ENCODE results near the gene GNAQ.
A peak's percentile ranks its signal among the peaks of the same experiment; 100 is the strongest.
"Not testable (repeated sequence)": the region's sequence is repeated elsewhere in the genome, so short reads cannot be mapped to it uniquely, and the experiment has no call there.

Gene GNAQ

DNA sequence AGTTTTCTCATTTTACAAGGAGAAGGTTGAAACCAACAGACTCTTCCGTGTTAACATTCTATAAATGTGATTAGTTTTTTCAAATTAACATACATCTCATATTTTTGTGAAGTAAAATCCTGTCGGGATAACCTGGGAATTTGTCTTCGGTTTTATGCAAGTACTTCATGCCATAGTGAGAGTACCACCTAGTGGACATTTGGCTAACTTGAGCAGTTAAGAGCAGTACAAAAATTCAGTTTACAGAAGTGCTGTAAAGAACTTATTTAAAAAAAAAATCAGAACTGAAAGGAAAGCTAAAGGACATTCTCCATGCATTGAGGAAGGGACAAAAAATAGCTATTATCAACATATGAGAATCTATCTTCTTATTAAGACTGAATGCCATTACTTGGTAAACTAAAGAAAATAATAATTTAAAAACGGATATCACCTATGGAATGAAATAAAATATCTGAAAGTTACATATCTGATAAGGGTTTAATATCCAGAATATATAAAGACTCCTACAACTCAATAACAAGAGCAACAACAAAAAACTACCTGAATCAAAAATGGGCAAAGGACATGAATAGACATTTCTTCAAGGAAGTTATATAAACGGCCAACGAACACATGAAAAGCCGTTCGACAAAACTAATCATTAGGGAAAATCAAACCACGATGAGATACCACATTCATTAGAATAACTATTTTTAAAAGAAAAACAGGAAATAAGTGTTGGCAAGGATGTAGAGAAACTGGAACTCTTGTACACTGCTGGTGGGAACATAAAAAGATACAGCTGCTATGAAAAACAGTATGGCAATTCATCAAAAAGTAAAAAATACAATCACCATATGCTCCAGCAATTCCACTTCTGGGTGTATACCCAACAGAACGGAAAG lies 266.5 kb downstream of the GNAQ start:
- DNase-seq = no peak

DNA sequence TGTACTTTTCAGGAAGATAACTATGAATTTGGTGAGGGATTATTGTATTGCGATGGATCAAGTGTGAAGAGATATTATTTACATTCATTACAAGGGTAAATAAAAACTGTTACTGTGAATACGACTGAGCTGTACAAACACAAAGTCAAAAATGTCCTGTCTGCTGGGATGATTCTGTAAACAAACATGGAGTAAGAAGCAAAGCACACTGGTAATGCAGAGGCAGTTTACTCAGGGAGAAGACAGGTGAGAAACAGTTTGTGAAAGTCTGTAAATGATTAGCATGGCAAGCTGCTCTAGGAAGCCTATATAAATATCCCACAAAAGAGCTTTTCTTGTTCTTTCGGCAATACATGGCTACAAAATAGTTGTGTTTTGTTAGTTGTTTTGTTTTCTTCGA lies 268.0 kb downstream of the GNAQ start:
- DNase-seq = no peak

DNA sequence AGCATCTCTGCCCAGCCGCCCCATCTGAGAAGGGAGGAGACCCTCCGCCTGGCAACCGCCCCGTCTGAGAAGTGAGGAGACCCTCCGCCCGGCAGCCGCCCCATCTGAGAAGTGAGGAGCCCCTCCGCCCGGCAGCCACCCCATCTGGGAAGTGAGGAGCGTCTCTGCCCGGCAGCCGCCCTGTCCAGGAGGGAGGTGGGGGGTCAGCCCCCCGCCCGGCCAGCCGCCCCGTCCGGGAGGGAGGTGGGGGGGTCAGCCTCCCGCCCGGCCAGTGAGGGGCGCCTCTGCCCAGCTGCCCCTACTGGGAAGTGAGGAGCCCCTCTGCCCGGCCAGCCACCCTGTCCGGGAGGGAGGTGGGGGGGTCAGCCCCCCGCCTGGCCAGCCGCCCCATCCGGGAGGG lies 270.7 kb downstream of the GNAQ start:
- not testable (repeated sequence) for DNase-seq

DNA sequence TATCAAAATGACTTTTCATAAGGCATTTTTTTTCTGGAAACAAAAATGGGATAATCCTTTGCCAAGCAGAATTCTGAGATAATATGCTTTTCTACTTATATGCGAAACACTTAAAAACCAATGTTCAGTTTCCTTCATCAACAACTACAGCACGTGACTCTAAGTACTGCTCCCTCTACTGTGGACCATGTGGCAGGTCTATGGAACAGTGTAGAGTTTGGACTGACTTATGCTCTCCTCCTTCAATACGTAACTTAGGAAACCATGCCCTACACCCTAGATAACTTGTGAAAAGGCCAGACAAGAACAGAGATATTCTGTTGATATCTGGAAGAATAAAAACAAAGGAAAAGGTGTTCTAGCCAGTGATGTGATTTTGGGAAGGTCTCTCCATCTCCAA lies 272.2 kb downstream of the GNAQ start:
- DNase-seq = no peak

DNA sequence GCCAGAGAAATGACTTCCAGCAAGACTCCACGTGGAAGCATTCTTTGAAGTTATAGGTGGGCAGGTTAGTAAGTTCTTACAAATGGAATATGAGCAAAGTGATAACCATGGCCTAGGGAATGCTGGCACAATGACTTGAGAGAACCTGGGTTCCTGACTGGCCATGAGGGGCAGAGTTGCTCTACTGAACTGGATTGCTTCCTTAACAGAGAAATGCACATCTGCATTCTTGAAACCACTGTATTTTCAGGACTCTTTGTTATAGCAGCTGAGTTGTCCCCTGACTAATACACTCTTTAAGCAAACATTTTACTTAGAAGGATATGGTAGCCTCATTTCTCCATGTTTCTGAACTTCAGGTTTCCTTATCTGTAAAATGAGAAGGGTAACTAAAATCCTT lies 275.2 kb downstream of the GNAQ start:
- no peak for DNase-seq

DNA sequence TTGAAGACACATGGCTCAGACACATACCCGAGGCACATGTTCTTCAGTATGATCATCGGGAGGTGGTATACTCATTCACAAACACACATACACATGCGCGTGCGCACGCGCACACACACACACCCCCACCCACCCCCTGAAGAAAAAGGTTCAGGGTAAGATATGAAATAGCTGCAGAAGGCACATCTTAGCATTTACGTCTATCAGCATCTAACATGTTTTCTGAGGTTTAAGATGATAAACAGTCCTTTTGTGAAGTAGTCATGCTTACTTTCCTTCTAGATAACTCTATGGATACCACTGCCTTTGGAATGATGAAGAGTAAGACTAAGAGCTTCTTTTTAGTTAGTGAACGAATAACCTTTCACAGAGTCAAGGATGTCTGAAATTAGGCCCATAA lies 278.4 kb downstream of the GNAQ start:
- DNase-seq = no peak

DNA sequence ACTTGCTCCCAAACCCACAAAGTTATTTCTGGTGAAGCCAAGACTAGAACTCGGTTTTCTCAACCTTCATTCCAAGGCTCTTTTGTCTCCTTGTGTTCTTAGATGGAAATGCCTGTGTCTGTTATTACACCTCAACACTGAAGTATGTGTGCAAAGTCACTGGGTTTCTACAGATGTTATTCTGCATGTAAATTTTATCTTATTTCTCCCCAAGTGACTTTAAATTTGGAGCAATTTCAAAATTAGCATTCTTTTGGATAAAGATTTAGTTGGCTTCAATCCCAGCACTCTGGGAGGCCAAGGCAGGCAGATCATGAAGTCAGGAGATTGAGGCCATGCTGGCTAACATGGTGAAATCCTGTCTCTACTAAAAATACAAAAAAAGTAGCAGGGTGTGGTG lies 279.1 kb downstream of the GNAQ start:
- DNase-seq = no peak

DNA sequence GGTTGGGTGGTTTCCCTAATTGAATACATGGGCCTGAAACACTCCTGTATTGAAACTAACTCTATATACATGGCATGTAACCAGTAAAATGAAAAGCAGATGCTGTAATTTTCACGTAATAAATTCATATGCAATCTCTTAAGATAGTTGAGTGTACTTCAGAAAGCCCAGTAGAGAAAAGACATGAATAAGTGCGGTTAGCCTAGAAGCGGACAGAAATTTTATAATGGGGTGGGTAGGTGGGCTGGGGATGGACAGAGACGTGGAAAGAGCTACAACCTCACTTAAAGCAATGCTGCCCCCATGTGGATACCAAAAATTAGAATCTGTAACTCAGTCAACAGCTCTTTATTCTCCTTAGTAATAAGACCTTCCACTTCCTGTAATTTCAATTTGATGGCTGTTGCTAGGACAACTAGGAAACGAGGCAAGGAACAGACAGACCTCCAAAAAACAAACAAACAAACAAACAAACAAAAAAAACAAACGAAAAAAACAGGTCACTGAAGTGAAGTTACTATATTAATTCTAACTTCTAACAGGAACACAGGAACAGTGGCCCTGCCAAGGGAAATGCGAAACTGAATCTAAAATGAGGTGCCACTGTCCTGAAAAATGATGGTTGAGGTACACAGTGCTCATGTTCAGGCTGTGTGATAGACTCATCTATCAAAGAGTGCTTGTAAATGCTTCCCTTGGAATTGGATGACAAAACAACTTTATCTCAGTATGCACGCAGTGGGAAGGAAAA lies 280.1 kb downstream of the GNAQ start:
- DNase-seq = peak; percentile 49 to 62

DNA sequence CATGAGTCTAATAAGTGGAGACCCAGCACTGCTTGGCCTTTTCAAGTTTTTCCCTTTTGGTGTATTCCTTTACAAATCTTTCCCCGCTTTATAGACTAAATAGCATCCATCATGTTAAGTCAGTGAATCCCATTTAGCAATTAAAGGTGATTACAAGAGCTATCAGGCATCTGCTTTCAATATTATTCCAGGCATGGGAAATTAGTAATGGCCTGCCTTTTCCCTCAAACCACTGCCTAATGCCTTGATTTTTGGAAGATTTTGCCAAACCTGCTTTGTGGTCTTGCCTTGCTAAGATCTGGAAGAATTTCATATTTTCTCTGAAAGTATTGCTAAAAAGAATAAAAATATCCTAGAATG lies 280.6 kb downstream of the GNAQ start:
- DNase-seq = no peak

DNA sequence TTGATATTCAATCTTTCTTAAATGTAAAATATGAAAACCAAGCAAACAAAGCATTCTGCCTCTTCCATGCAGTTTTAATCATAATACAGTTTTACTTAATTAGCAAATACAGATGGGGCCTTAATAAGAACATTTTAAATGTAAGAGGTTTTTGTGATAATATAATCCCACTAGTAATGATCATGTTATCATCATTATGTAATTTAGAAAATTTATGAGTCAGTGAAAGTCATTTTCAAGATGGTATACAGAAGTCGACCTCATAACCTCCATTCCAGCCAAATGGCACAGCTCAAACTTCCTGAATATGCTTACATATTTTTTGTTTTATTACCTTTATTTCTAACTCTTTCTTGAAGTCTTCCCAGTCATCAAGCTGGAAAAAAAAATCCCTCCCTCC lies 281.3 kb downstream of the GNAQ start:
- no peak for DNase-seq

DNA sequence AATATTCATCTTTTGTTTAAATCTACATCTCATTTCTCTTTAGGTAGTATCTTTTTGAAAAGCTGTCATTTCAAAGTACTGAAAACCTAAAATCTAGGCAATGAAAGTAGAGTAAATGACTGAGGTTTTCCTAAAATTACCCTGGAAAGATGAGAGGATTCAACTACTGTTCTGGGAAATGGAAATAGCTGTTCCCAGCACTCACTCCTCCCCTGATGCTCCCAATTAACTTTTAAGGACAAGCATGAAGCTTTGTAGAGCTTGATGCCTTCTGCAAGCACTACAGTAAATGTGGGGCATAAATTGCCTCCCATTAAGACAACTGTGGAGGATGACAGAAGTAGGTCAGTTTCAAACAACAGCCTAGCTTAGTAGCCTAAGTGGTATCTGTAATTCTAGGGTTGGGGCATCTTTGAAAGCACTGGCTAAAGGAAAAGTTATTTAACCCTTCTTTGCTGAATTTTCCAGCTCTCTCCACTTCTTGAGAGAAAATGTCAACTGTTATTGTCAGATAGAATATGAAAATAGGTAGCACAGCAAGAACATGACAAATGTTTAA lies 283.3 kb downstream of the GNAQ start:
- no peak for DNase-seq

DNA sequence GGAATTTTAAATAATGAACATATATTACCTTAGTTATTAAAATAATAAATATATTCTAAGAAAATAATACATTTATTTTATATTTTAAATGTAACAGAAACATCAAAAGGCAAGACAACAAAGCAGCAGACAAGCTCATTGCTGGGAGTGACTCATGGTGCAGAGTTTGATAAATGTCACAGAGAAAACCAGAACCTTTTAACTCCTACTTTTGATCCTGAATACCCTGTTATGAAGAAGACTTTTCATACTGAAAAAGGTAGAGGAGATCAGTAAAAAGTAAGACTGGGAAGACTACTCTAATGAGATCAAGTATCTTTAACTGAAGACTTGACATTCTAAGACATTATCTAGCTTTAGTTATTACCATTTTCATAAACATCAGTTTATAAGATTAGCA lies 284.4 kb downstream of the GNAQ start:
- DNase-seq = no peak

DNA sequence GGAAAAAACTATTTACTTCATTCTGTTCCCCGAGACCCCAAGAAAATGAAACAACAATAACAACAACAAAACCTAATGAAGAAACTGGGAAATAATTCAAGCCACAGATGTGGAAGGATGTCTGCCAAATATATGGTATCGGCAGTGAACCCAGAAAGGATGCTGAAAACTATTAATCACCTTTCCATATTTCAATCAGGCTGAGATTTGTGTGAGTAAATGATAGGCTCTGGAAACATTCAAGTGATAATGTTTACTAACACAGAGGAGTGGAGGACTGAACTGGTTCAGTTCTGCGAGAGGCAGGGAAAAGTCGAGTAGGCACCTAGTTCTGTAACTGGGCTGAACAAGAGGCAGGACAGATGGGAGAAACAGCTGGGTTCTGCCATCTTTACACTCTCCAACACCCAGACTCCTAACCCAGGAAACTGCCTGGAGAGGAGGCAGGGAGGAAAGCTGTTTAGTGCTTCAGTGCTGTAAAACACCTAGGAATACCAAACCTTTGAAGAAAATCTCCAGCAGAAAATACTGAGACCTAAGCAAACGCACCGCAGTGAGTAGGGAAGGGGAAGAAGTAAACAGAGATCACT lies 286.7 kb downstream of the GNAQ start:
- no peak for DNase-seq

DNA sequence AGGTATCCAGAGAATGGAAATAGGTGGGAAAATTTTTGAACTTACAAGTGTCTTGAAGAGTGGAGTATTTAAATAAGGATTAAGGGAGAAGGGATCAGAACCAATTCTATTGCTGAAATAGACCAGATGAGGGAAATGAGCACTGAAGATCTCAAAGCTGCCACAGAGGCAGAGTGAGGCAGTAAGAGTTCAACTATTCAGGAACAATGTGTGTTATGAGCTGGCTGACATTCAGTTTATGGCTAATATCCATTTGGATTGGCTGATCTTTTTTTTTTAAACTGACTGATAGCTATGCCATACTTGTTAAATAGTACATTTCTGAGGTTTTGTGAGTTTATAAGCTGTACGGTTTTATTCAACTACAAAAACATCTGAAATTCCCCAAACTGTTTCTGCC lies 288.2 kb downstream of the GNAQ start:
- DNase-seq = no peak

DNA sequence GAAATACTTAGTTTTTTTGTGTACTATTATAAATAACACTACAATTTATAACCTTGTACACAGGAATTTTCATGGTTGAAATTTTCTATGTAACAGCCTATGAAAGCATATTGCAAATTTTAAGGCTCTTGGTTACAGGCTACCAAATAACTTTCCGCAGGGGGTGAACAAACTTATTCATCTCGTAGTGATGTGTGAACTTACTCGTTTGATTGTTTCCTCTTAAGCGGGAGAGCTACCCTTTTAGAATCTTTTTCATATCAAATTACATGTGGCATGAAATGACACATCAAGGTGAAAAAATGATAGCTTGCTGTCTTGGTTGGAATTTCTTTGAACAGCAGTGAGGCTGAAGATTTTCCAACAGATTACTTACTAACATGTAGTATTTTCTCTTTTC lies 292.7 kb downstream of the GNAQ start:
- no peak for DNase-seq

DNA sequence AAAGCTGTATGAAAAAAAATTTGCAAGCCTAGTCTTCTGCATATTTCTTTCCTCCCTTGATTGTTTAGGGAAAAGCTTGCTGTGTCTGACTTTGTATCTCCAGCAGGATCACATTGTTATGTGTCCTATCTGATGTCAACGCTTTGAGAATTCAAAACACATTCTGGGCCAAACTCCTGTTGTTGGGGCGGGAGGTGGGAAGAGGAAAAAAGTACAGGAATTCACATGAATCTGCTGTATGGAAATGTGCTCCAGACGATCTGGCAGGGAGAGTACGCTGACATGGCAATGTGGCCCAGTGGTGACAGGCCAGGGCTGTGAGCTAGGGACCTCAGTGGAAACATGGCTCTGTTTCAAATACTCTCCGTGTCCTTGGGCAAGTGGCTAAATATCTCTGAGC lies 296.1 kb downstream of the GNAQ start:
- no peak for DNase-seq

DNA sequence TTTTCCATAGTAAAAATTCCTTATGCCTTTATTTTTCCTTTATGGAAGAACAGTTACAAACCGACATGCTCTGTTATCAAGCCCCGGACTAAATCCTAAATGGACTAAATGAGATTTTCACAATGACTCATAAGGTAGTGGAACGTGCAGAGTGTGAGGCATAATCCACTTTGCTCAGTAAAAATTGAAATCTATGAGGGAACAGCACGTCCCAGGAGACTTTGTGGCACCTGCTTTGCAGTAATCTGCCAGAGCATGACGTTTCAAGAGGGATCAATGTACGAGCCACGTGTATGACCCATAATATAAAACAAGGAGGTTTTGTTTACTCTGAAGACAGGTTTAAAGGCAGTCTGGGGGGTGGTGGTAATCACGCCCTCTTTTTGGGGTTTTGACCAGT lies 299.7 kb downstream of the GNAQ start:
- peak; percentile 18 to 79 for DNase-seq

DNA sequence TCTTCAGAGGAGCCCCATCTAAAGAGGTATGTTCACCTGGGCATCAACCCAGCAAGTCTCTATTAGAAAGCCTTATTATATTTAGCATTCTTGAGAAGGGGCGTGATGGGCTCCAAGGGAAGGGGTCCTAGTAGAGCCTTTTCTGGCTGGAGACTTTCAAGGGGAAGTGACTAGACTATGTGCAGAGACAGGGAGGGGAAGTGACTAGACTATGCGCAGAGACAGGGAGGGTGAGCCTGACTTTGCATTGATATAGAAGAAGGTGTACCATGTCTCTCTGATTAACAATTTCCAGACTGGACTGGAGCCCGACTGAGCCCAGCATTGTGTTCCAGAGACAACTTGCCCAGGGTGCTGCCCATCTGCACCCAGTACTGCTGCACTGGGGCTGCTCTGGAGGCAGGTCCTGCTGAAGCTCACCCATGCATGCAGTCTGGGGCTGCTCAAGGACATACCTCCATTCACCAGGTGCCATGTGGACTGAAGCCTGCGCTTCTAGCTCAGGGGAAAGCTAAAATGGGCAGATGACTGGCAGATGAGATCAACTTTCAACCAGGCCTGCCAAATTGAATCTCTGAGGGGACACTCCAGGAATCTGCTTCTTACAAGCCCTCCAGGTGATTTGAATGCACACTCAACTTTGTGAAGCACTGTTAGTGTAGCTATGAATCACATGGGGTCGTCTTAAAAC lies 300.5 kb downstream of the GNAQ start:
- peak in 1 of 2 experiments; percentile 45 for DNase-seq

DNA sequence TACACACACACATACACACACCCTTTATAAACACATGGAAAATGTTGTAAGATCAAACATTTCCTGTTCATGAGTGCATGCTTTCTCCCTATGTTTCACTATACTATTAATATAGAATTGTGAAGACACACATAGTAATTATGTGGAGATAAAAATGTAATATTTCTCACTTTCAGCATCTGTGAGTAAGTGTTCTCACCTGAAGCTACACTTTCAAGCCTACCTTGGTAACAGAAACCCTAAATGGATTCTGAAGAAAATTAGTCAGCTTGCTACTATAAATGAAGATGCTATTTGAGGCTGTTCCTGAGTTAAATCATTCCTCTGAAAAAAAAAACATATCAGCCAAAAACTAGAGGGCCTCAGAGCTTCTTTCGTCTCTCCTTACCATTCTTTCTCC lies 302.4 kb downstream of the GNAQ start:
- no peak for DNase-seq

DNA sequence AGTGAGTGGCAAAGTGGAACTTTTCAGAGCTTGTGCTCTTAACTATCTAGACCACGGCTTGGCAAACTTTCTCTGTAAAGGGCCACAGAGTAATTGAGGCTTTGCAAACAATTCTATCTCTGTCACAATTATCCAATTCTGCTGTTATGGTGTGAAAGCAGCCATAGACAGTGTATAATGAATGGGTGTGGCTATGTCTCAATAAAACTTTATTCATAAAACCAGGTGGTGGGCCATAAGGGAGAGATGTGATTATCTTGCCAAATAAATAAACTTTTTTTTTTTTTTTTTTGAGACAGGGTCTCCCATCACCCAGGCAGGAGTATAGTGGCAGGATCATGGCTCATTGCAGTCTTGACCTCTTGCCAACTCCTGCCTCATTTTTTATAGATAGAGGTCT lies 304.8 kb downstream of the GNAQ start:
- no peak for DNase-seq

DNA sequence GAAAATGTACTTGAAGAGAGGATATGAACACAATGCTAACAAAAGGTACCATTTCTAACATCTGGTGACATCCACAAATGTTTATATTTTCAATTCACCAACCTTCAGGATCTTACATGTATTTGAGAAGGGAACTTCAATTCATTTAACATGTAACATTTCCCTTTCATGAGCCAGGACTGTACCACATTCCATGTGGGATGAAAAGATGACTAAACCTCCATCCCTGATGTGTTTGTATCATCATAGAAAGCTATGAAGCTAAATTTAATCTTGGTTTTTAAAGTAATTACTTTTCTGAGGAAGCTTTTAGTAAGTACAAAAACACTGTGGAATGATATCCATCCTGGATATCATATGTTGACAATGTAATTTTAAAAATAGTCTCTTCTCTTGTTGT lies 305.3 kb downstream of the GNAQ start:
- DNase-seq = no peak

DNA sequence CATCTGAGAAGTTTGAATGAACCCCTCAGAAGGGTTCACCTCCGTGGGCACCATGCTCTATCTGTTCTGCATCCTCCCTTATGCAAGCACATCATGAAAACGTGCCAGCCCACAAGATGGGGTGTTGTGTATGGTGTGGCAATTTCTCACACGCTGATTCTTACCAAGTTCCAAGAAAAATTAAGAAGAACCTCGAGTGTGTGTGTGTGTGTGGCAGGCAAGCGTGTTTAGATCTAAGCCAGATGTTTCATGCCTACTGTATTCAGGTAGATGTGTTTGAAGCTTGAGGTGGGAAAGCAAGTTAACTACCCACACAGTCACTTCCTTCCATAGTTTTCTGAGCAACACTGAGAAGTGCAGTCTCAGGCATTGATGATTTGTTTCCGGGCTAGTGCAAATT lies 305.8 kb downstream of the GNAQ start:
- no peak for DNase-seq

DNA sequence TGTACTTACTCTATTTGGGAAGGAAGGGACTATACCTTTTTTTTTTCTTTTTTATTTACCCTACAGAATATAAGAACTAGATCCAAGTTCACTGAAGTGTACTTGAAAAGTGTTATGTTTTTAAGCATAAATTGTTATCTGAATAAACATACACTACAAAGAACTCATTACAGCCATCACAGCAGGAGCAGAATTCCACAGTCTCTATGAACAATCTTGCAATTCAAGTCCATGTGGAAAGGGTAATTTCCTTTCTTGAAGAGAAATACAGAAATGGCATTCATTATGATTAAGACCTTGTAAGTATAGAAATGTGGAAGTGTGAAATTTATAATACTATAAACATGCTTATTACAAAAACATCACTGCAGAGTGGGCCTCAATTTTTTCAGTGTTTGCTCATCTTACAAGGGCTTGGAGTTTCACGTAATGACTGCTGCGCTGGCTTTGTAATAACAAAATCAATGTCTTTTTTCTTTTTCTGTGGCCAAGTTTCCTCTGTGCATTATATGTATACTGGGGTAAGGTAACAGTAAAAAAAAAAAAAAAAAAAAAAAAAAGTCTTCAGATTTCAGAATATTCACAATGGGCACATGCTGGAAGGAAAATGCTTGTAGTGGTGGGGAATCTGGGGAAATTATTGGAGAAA lies 306.4 kb downstream of the GNAQ start:
- DNase-seq = no peak
